Breast epithelium (tissue), 3 donors: ENCODE data around the gene NRP1.

Source experiments
- CTCF ChIP-seq, 3 donors: fragments of 450-650 bp; IDR thresholded peaks; one replicate each; pipeline ENCODE4 v1.5.1; 2016 to 2017; ENCODE audit warnings: antibody characterized with exemption in 3 of 3, mild to moderate bottlenecking in 3 of 3, moderate library complexity in 3 of 3
- POLR2A ChIP-seq: fragments of 450-650 bp; IDR thresholded peaks from one replicate; pipeline ENCODE4 v1.6.1; 2016; ENCODE audit warnings: antibody characterized with exemption, mild to moderate bottlenecking, moderate library complexity

GRCh38 chr10:33190406-33190805, 144.1 kb downstream of the NRP1 start:
- TF ChIP-seq CTCF (IDR thresholded peaks at IDR 0.05), result no peak
- no peak for TF ChIP-seq POLR2A
